SH-SY5Y (cell line): ENCODE results near the gene SPPL2B.

Experiments used
- GATA2 ChIP-seq: IDR thresholded peaks from 2 replicates; pipeline ENCODE4 v1.6.1; 2011; ENCODE audit warnings: mild to moderate bottlenecking, low read depth, low read length
- GATA3 ChIP-seq: IDR thresholded peaks from 2 replicates; pipeline ENCODE4 v1.6.1; 2011; ENCODE audit warnings: low read depth, mild to moderate bottlenecking, low read length, moderate library complexity

- TF ChIP-seq GATA3 (no peak), GATA2 (no peak)
These were observed 15.5 kb upstream of the SPPL2B start for GRCh38 chr19:2312820-2313501.
